Measurements from ENCODE around the gene CHRM2. TPM values are rescaled to one million over a fixed set of nuclear protein-coding genes. Genes with fewer than 3 reads are reported as not detected.

The CHRM2 gene
- polyA plus RNA-seq, 1 donor (not counting 4 experiments of a cell fraction or from before 2014, with no cell fraction given) = not detected

DNA sequence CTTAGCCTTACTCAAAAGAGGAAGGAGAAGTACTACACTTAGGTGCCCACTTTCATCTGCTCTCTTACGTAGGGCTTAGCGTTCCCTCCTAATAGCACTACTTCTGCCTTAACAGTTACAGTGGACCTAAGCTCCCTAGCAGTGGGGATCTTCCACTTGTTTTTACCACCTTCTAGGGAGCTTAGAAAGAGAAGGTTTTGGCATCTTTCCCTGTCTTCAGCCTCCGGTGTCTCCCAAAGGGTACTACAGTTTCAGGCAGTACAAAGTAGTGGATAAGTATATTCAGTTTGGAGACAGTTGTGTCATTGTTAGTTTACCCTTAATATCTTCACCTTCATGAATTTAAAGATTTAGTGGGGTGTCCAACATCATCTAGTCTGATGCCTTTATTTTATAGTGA, 14.6 kb downstream of the CHRM2 start:
- H3K4me2 ChIP-seq (ENCODE audit: control insufficient read depth, extremely low read depth, insufficient read depth, low read depth, low read length) = no peak overlapping the region
- no peak for TF ChIP-seq EZH2 (IDR thresholded peaks at IDR 0.05; ENCODE audit: low read length)
- TF ChIP-seq, protein P1, sequence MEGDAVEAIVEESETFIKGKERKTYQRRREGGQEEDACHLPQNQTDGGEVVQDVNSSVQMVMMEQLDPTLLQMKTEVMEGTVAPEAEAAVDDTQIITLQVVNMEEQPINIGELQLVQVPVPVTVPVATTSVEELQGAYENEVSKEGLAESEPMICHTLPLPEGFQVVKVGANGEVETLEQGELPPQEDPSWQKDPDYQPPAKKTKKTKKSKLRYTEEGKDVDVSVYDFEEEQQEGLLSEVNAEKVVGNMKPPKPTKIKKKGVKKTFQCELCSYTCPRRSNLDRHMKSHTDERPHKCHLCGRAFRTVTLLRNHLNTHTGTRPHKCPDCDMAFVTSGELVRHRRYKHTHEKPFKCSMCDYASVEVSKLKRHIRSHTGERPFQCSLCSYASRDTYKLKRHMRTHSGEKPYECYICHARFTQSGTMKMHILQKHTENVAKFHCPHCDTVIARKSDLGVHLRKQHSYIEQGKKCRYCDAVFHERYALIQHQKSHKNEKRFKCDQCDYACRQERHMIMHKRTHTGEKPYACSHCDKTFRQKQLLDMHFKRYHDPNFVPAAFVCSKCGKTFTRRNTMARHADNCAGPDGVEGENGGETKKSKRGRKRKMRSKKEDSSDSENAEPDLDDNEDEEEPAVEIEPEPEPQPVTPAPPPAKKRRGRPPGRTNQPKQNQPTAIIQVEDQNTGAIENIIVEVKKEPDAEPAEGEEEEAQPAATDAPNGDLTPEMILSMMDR (optimal IDR thresholded peaks at IDR 0.05 in 1 of 3, IDR thresholded peaks at IDR 0.05 in 1 of 3, conservative IDR thresholded peaks at IDR 0.05 in 1 of 3; ENCODE audit: extremely low read depth in 1 of 3, insufficient read depth in 2 of 3, low read length in 3 of 3) = no peak
- no peak for FAIRE-seq

DNA sequence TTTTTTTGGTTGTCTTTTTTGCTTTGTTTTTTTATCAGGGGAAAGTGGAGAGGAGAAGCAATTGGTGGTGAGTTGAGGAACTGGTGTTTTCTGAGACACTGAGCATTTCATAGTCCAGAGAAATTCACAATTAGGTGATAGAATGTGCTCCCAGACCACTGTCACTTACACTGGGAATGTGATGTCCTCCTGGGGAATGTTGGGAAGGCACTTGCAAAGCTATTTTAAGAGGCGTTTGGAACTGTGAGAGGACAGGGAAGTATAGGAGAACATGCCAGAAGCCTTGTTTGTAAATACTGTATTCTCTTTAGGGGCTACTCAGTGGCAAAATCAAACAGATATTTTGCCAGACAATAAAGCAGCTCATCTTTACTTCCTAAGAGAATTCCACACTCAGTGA, 16.0 kb downstream of the CHRM2 start:
- Histone ChIP-seq H2AFZ (ENCODE audit: control insufficient read depth, low read length) (no peak overlapping the region), H3K27ac (ENCODE audit: control insufficient read depth, insufficient read depth, low read length) (no peak overlapping the region), H3K9me3 (ENCODE audit: control insufficient read depth, low read depth, low read length) (no peaks in the 10 kb centered on the region), H3K9me1 (ENCODE audit: control insufficient read depth, extremely low read depth, insufficient read depth, low read length) (no peaks in the 10 kb centered on the region), H3K36me3 (ENCODE audit: control insufficient read depth in 2 of 2, extremely low read depth in 1 of 2, insufficient read depth in 2 of 2, low read length in 2 of 2) (no peaks in the 10 kb centered on the region), H3K4me2 (ENCODE audit: control insufficient read depth, extremely low read depth, insufficient read depth, low read depth, low read length) (no peak overlapping the region), H3K9ac (ENCODE audit: control insufficient read depth, extremely low read depth, insufficient read depth, low read length) (no peak overlapping the region), H3K79me2 (ENCODE audit: control insufficient read depth, insufficient read depth, low read length) (no peaks in the 10 kb centered on the region), H3K27me3 (ENCODE audit: control insufficient read depth, extremely low read depth, insufficient read depth, low read length) (no peaks in the 10 kb centered on the region), H4K20me1 (ENCODE audit: control insufficient read depth, extremely low read depth, insufficient read depth, low read length) (no peaks in the 10 kb centered on the region), H3K4me1 (ENCODE audit: control insufficient read depth, extremely low read depth, insufficient read depth, low read length) (no peaks in the 10 kb centered on the region), H3K4me3 (ENCODE audit: control insufficient read depth in 2 of 3, extremely low read depth in 1 of 3, insufficient read depth in 2 of 3, low read depth in 1 of 3, low read length in 3 of 3) (no peak overlapping the region)
- dilution Hi-C loops (cut with MboI; ENCODE audit: extremely low pct_ligation_motif_present, low sequenced_read_pairs) = no loop called here
- FAIRE-seq = no peak
- TF ChIP-seq, protein P1 (optimal IDR thresholded peaks at IDR 0.05 in 1 of 3, IDR thresholded peaks at IDR 0.05 in 1 of 3, conservative IDR thresholded peaks at IDR 0.05 in 1 of 3; ENCODE audit: extremely low read depth in 1 of 3, insufficient read depth in 2 of 3, low read length in 3 of 3) = no peak
- no peak for TF ChIP-seq EZH2 (IDR thresholded peaks at IDR 0.05; ENCODE audit: low read length)
- DNase-seq (ENCODE audit: low read depth, low spot score) = no peak

More for the DNA sequence above, 14.6 kb downstream of the CHRM2 start:
- dilution Hi-C loops (cut with MboI; ENCODE audit: extremely low pct_ligation_motif_present, low sequenced_read_pairs) = no loop called here
- H3K79me2 ChIP-seq (ENCODE audit: control insufficient read depth, insufficient read depth, low read length) = no peaks in the 10 kb centered on the region
- H3K9me1 ChIP-seq (ENCODE audit: control insufficient read depth, extremely low read depth, insufficient read depth, low read length) = no peaks in the 10 kb centered on the region
- H3K27ac ChIP-seq (ENCODE audit: control insufficient read depth, insufficient read depth, low read length) = no peak overlapping the region
- H4K20me1 ChIP-seq (ENCODE audit: control insufficient read depth, extremely low read depth, insufficient read depth, low read length) = no peaks in the 10 kb centered on the region
- H3K27me3 ChIP-seq (ENCODE audit: control insufficient read depth, extremely low read depth, insufficient read depth, low read length) = no peaks in the 10 kb centered on the region
- no peak overlapping the region for H3K9ac ChIP-seq (ENCODE audit: control insufficient read depth, extremely low read depth, insufficient read depth, low read length)
- no peaks in the 10 kb centered on the region for H3K9me3 ChIP-seq (ENCODE audit: control insufficient read depth, low read depth, low read length)
- no peaks in the 10 kb centered on the region for H3K36me3 ChIP-seq (ENCODE audit: control insufficient read depth in 2 of 2, extremely low read depth in 1 of 2, insufficient read depth in 2 of 2, low read length in 2 of 2)
- no peak overlapping the region for H3K4me3 ChIP-seq (ENCODE audit: control insufficient read depth in 2 of 3, extremely low read depth in 1 of 3, insufficient read depth in 2 of 3, low read depth in 1 of 3, low read length in 3 of 3)
- no peak overlapping the region for H2AFZ ChIP-seq (ENCODE audit: control insufficient read depth, low read length)
- H3K4me1 ChIP-seq (ENCODE audit: control insufficient read depth, extremely low read depth, insufficient read depth, low read length) = no peaks in the 10 kb centered on the region
- DNase-seq (ENCODE audit: low read depth, low spot score) = no peak
